Measurements from ENCODE around the gene CLCN1. TPM values are rescaled to one million over a fixed set of nuclear protein-coding genes. Genes with fewer than 3 reads are reported as not detected.

The CLCN1 gene
- total RNA-seq, 1 donor from 2014 or later: not detected

DNA sequence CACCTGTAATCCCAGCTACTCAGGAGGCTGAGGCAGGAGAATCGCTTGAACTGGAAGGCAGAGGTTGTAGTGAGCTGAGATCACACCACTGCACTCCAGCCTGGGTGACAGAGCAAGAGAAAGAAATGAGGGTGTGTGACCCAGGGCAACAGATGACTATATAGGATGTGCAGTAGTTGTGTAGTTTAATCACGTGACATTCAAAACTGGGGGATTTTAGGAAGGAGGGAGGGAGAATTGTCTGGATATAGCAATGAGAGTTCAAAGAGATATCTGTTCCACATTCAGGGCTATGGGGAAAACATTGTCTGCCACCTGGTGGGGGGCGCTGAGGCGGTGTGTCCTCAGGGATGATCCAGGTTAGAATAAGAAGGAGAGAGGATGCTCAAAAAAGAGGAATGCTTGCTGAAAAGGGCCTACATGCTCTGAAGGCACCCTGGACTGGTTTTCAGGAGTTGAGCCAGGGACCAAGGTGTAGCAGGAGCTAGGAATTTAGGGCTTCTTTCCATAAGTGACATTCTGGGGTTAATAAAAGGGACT lies 57.4 kb downstream of the CLCN1 start:
- Histone ChIP-seq H3K4me3 (no peak overlapping the region), H3K36me3 (no peaks in the 10 kb centered on the region), H3K27ac (no peak overlapping the region), H3K4me1 (no peaks in the 10 kb centered on the region), H3K9me3 (no peaks in the 10 kb centered on the region), H3K27me3 (no peaks in the 10 kb centered on the region)
- DNase-seq (ENCODE audit: low spot score in 2 of 2): no peak
- intact Hi-C loops (cut with DNase I): no loop called here
- TF ChIP-seq CTCF (IDR thresholded peaks at IDR 0.05): no peak

DNA sequence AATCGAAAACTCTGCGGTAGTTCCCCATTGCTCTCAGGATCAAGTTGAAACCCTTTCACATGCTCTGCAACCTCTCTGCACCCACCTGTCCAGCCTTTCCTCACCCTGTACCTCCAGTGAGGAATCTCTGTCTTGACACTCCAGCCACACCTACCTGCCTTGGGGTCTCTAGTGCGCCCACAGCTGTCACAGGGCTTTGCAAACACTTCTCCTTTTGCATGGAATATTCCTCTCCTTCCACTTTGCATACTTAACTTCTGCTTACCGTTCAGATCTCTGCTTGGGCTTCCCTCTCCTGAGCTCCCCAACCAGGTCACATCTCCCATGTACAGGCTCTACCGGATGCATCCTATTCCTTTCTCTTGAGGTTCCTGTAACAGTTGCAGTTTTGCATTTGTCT lies 58.6 kb downstream of the CLCN1 start:
- Histone ChIP-seq H3K27me3 (no peaks in the 10 kb centered on the region), H3K27ac (no peak overlapping the region), H3K4me1 (no peaks in the 10 kb centered on the region), H3K4me3 (no peak overlapping the region), H3K9me3 (no peaks in the 10 kb centered on the region), H3K36me3 (no peaks in the 10 kb centered on the region)
- TF ChIP-seq CTCF (IDR thresholded peaks at IDR 0.05): no peak
- no peak for DNase-seq (ENCODE audit: low spot score in 2 of 2)
- intact Hi-C loops (cut with DNase I): no loop called here

DNA sequence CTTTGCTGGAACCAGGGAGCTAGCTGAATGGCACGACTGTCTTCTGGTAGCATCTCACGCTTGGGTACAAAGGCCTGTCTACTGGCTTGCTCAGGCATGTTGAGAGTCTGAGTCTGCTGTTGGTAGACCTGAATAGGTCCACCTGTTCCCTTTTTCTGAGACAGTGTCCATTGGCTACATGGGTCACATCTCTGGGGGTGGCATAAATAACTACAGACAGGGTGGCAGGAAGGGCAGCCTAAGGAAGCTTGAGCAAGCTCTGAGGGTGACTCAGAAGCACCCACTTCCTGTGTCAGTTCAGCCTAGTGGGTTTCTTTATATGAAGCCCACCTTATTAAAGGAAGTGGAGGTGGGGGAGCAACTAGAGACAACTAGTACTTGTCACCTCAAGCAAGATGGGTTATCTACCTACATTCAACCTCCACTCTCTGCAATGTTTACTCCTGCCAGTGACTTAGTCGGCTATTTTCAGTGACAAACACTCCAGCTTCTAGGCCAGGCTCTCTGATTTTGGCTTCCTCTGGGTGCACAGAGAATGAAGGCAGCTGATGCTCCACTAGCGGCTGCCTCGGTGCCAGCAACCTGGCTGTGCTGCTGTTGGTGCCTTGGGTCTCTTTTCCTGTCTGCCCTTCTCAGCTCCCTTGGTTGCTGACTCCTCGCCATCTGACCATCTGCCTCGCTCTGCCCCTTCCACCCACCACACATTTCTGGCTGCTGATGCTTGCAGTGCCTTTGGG lies 59.6 kb downstream of the CLCN1 start:
- no peaks in the 10 kb centered on the region for H3K27me3 ChIP-seq
- H3K36me3 ChIP-seq: no peaks in the 10 kb centered on the region
- no peaks in the 10 kb centered on the region for H3K9me3 ChIP-seq
- H3K4me3 ChIP-seq: no peak overlapping the region
- peak overlapping the region; percentile 23 to 48 for H3K27ac ChIP-seq
- no peak for TF ChIP-seq CTCF (IDR thresholded peaks at IDR 0.05)
- DNase-seq (ENCODE audit: low spot score in 2 of 2): no peak
- intact Hi-C loops (cut with DNase I): no loop called here
- peaks cover 0 to 2% of the 10 kb centered on the region in 2 donors for H3K4me1 ChIP-seq

- Histone ChIP-seq H3K4me3 (no peak overlapping the region), H3K4me1 (peaks cover 0 to 2% of the 10 kb centered on the region in 2 donors), H3K27me3 (no peaks in the 10 kb centered on the region), H3K9me3 (no peaks in the 10 kb centered on the region), H3K27ac (peak overlapping the region; percentile 23 to 48), H3K36me3 (no peaks in the 10 kb centered on the region)
- intact Hi-C loops (cut with DNase I): no loop called here
- no peak for DNase-seq (ENCODE audit: low spot score in 2 of 2)
- TF ChIP-seq CTCF (IDR thresholded peaks at IDR 0.05): no peak
These were observed 60.5 kb downstream of the CLCN1 start for GRCh38 chr7:143376396-143376795.

- Histone ChIP-seq H3K4me1 (peaks cover 4 to 19% of the 10 kb centered on the region in 2 donors), H3K9me3 (no peaks in the 10 kb centered on the region), H3K36me3 (peaks cover 7 to 17% of the 10 kb centered on the region in 2 donors), H3K27ac (peak overlapping the region; percentile 97 to 99), H3K4me3 (peak overlapping the region; percentile 89 to 97), H3K27me3 (no peaks in the 10 kb centered on the region)
- no peak for TF ChIP-seq CTCF (IDR thresholded peaks at IDR 0.05)
- intact Hi-C loops (cut with DNase I): loop anchor here (1.0 to 10.0 kb wide), 6 partner anchors 12 to 525 kb away; partner anchors contain the start of genes CASP2, EPHB6, FAM131B and TCAF1
- no peak for DNase-seq (ENCODE audit: low spot score in 2 of 2)
These were observed 63.8 kb downstream of the CLCN1 start for GRCh38 chr7:143379611-143380259.
